ENCODE data around the gene NPLOC4. TPM values are rescaled to one million over a fixed set of nuclear protein-coding genes. Genes with fewer than 3 reads are reported as not detected.

NPLOC4 gene
- total and polyA plus RNA-seq, 4 donors: 30.1 to 98.0 (median 51.3) TPM

- Histone ChIP-seq H3K27ac (ENCODE audit: low read depth in 1 of 2, low read length in 1 of 2) (no peak overlapping the region), H3K9ac (ENCODE audit: insufficient read depth in 1 of 2, low read length in 2 of 2) (no peak overlapping the region), H3K9me3 (ENCODE audit: control insufficient read depth in 4 of 4, insufficient read depth in 3 of 4, low read length in 3 of 4) (no peaks in the 10 kb centered on the region), H3K4me1 (ENCODE audit: control insufficient read depth in 5 of 5, insufficient read depth in 5 of 5, low read length in 5 of 5) (peaks cover 0 to 8% (median 0%) of the 10 kb centered on the region in 5 donors), H3K4me3 (no peak overlapping the region), H3K27me3 (ENCODE audit: control insufficient read depth in 3 of 3, insufficient read depth in 3 of 3, low read length in 2 of 3) (no peaks in the 10 kb centered on the region), H3K36me3 (ENCODE audit: control insufficient read depth in 4 of 4, insufficient read depth in 4 of 4, low read length in 4 of 4) (peaks cover 7 to 45% (median 22%) of the 10 kb centered on the region in 4 donors)
- TF ChIP-seq CTCF (IDR thresholded peaks at IDR 0.05; ENCODE audit: control extremely low read depth, extremely low read depth): no peak
- ATAC-seq (ENCODE audit: insufficient read depth, low FRiP score): no peak
- WGBS, 2 donors: 96% methylated on average over 10 of the region's 10 CpGs
- no peak for DNase-seq
Measured at GRCh38 chr17:81579821-81580321, 57.0 kb downstream of the NPLOC4 start.

GRCh38 chr17:81579298-81579697, 57.6 kb downstream of the NPLOC4 start:
- H3K27ac ChIP-seq (ENCODE audit: low read depth in 1 of 2, low read length in 1 of 2): no peak overlapping the region
- DNase-seq (no peak), ATAC-seq (ENCODE audit: insufficient read depth, low FRiP score) (no peak)
- H3K4me3 ChIP-seq: no peak overlapping the region
- H3K36me3 ChIP-seq (ENCODE audit: control insufficient read depth in 4 of 4, insufficient read depth in 4 of 4, low read length in 4 of 4): peaks cover 7 to 47% (median 22%) of the 10 kb centered on the region in 4 donors
- no peaks in the 10 kb centered on the region for H3K27me3 ChIP-seq (ENCODE audit: control insufficient read depth in 3 of 3, insufficient read depth in 3 of 3, low read length in 2 of 3)
- WGBS, 2 donors: 89 to 91% methylated on average over 6 of the region's 6 CpGs
- no peak overlapping the region for H3K9ac ChIP-seq (ENCODE audit: insufficient read depth in 1 of 2, low read length in 2 of 2)
- H3K9me3 ChIP-seq (ENCODE audit: control insufficient read depth in 4 of 4, insufficient read depth in 3 of 4, low read length in 3 of 4): no peaks in the 10 kb centered on the region
- H3K4me1 ChIP-seq (ENCODE audit: control insufficient read depth in 5 of 5, insufficient read depth in 5 of 5, low read length in 5 of 5): peaks cover 0 to 8% (median 0%) of the 10 kb centered on the region in 5 donors
- no peak for TF ChIP-seq CTCF (IDR thresholded peaks at IDR 0.05; ENCODE audit: control extremely low read depth, extremely low read depth)

GRCh38 chr17:81578561-81579225, 58.2 kb downstream of the NPLOC4 start:
- Histone ChIP-seq H3K4me1 (ENCODE audit: control insufficient read depth in 5 of 5, insufficient read depth in 5 of 5, low read length in 5 of 5) (peaks cover 0 to 8% (median 0%) of the 10 kb centered on the region in 5 donors), H3K9me3 (ENCODE audit: control insufficient read depth in 4 of 4, insufficient read depth in 3 of 4, low read length in 3 of 4) (no peaks in the 10 kb centered on the region), H3K9ac (ENCODE audit: insufficient read depth in 1 of 2, low read length in 2 of 2) (no peak overlapping the region), H3K27ac (ENCODE audit: low read depth in 1 of 2, low read length in 1 of 2) (no peak overlapping the region), H3K4me3 (no peak overlapping the region), H3K27me3 (ENCODE audit: control insufficient read depth in 3 of 3, insufficient read depth in 3 of 3, low read length in 2 of 3) (no peaks in the 10 kb centered on the region), H3K36me3 (ENCODE audit: control insufficient read depth in 4 of 4, insufficient read depth in 4 of 4, low read length in 4 of 4) (peaks cover 4 to 46% (median 21%) of the 10 kb centered on the region in 4 donors)
- no peak for TF ChIP-seq CTCF (IDR thresholded peaks at IDR 0.05; ENCODE audit: control extremely low read depth, extremely low read depth)
- ATAC-seq (ENCODE audit: insufficient read depth, low FRiP score): no peak
- 82 to 90% methylated on average over 6 of the region's 6 CpGs for WGBS, 2 donors
- DNase-seq: no peak

Measured in lung (tissue), 12 donors.